ENCODE measurements around the gene MOB2.

Gene MOB2

GRCh38 chr11:1531449-1532013, 45.0 kb upstream of the MOB2 start:
- Histone ChIP-seq H3K36me3 (ENCODE audit: insufficient read depth, low read length) (no peaks in the 10 kb centered on the region), H3K9ac (ENCODE audit: low read depth, low read length, poor library complexity, severe bottlenecking) (no peak overlapping the region), H3K27me3 (ENCODE audit: insufficient read depth, low read length, poor library complexity, severe bottlenecking) (no peaks in the 10 kb centered on the region), H3K4me2 (ENCODE audit: low read depth, low read length, poor library complexity, severe bottlenecking) (no peak overlapping the region), H3F3A (ENCODE audit: low read depth) (no peaks in the 10 kb centered on the region), H2AFZ (ENCODE audit: low read length) (no peak overlapping the region), H3K4me1 (ENCODE audit: insufficient read depth, low read length, poor library complexity, severe bottlenecking) (peaks cover 12% of the 10 kb centered on the region), H3K9me3 (ENCODE audit: insufficient read depth, low read depth, low read length) (no peaks in the 10 kb centered on the region), H3K79me2 (ENCODE audit: insufficient read depth, low read length) (peaks cover 90% of the 10 kb centered on the region), H4K20me1 (ENCODE audit: insufficient read depth, low read length, poor library complexity, severe bottlenecking) (peaks cover 14% of the 10 kb centered on the region), H3K9me2 (replicated peaks; ENCODE audit: low read depth, low read length) (no peaks in the 10 kb centered on the region), H3K4me3 (ENCODE audit: low read length, poor library complexity, severe bottlenecking) (no peak overlapping the region)
- TF ChIP-seq, protein P1, sequence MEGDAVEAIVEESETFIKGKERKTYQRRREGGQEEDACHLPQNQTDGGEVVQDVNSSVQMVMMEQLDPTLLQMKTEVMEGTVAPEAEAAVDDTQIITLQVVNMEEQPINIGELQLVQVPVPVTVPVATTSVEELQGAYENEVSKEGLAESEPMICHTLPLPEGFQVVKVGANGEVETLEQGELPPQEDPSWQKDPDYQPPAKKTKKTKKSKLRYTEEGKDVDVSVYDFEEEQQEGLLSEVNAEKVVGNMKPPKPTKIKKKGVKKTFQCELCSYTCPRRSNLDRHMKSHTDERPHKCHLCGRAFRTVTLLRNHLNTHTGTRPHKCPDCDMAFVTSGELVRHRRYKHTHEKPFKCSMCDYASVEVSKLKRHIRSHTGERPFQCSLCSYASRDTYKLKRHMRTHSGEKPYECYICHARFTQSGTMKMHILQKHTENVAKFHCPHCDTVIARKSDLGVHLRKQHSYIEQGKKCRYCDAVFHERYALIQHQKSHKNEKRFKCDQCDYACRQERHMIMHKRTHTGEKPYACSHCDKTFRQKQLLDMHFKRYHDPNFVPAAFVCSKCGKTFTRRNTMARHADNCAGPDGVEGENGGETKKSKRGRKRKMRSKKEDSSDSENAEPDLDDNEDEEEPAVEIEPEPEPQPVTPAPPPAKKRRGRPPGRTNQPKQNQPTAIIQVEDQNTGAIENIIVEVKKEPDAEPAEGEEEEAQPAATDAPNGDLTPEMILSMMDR (conservative IDR thresholded peaks at IDR 0.05; ENCODE audit: low read length), result no peak
- TF ChIP-seq EZH2phosphoT487 (IDR thresholded peaks at IDR 0.05; ENCODE audit: borderline replicate concordance), result no peak

DNA sequence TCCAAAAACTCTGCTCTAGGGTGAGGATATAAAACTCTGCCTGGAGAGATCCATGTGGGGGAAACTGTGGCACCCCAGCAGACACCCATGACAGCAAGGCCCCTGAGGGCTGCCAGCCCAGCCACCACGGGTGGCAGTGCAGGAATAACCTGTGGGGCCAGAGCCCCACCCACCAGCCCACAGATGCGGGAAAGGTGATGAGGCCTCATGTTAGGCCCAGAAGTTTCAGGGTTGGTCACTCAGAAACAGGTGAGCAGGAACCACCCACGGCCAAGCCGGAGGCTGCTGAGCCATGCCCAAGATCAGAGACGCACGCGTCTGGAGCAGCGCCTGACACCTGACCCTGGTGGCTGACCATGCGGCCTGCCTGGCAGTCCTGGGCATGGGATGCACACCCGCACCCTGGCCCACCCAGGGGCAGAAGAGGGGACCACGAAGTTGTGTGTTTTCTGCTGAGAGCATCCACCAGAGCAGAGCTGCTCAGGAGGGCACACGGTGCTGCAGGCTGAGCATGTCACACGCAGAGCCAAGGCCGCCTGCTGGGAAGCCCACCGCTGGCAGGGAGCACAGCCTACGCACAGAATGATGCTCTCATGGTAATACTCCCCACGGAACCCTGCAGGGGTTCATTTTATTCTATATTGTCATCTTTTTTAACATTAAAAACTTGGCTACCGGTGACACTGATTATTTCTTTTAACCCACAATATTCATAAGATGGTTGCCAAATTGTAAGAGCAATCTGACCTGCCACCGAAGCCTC, 44.3 kb upstream of the MOB2 start:
- H3K4me1 ChIP-seq (ENCODE audit: insufficient read depth, low read length, poor library complexity, severe bottlenecking), result peaks cover 5% of the 10 kb centered on the region
- no peak overlapping the region for H3K4me3 ChIP-seq (ENCODE audit: low read length, poor library complexity, severe bottlenecking)
- H3K79me2 ChIP-seq (ENCODE audit: insufficient read depth, low read length), result peaks cover 86% of the 10 kb centered on the region
- H3K27me3 ChIP-seq (ENCODE audit: insufficient read depth, low read length, poor library complexity, severe bottlenecking), result no peaks in the 10 kb centered on the region
- peaks cover 10% of the 10 kb centered on the region for H4K20me1 ChIP-seq (ENCODE audit: insufficient read depth, low read length, poor library complexity, severe bottlenecking)
- H3K9ac ChIP-seq (ENCODE audit: low read depth, low read length, poor library complexity, severe bottlenecking), result no peak overlapping the region
- H3F3A ChIP-seq (ENCODE audit: low read depth), result no peaks in the 10 kb centered on the region
- no peaks in the 10 kb centered on the region for H3K36me3 ChIP-seq (ENCODE audit: insufficient read depth, low read length)
- no peaks in the 10 kb centered on the region for H3K9me2 ChIP-seq (replicated peaks; ENCODE audit: low read depth, low read length)
- H3K9me3 ChIP-seq (ENCODE audit: insufficient read depth, low read depth, low read length), result no peaks in the 10 kb centered on the region
- H2AFZ ChIP-seq (ENCODE audit: low read length), result no peak overlapping the region
- TF ChIP-seq, protein P1 (conservative IDR thresholded peaks at IDR 0.05; ENCODE audit: low read length), result no peak
- no peak for TF ChIP-seq EZH2phosphoT487 (IDR thresholded peaks at IDR 0.05; ENCODE audit: borderline replicate concordance)
- H3K4me2 ChIP-seq (ENCODE audit: low read depth, low read length, poor library complexity, severe bottlenecking), result no peak overlapping the region

GRCh38 chr11:1529774-1530173, 43.2 kb upstream of the MOB2 start:
- TF ChIP-seq, protein P1 (conservative IDR thresholded peaks at IDR 0.05; ENCODE audit: low read length), result no peak
- no peak for TF ChIP-seq EZH2phosphoT487 (IDR thresholded peaks at IDR 0.05; ENCODE audit: borderline replicate concordance)
- no peak overlapping the region for H3K4me2 ChIP-seq (ENCODE audit: low read depth, low read length, poor library complexity, severe bottlenecking)
- no peaks in the 10 kb centered on the region for H3K27me3 ChIP-seq (ENCODE audit: insufficient read depth, low read length, poor library complexity, severe bottlenecking)
- peaks cover 4% of the 10 kb centered on the region for H4K20me1 ChIP-seq (ENCODE audit: insufficient read depth, low read length, poor library complexity, severe bottlenecking)
- H3K4me1 ChIP-seq (ENCODE audit: insufficient read depth, low read length, poor library complexity, severe bottlenecking), result no peaks in the 10 kb centered on the region
- H3F3A ChIP-seq (ENCODE audit: low read depth), result no peaks in the 10 kb centered on the region
- no peak overlapping the region for H2AFZ ChIP-seq (ENCODE audit: low read length)
- no peak overlapping the region for H3K9ac ChIP-seq (ENCODE audit: low read depth, low read length, poor library complexity, severe bottlenecking)
- no peaks in the 10 kb centered on the region for H3K9me3 ChIP-seq (ENCODE audit: insufficient read depth, low read depth, low read length)
- H3K4me3 ChIP-seq (ENCODE audit: low read length, poor library complexity, severe bottlenecking), result no peak overlapping the region
- peaks cover 85% of the 10 kb centered on the region; the same call in 1 of the 2 replicates for H3K79me2 ChIP-seq (ENCODE audit: insufficient read depth, low read length)
- H3K9me2 ChIP-seq (replicated peaks; ENCODE audit: low read depth, low read length), result no peaks in the 10 kb centered on the region
- H3K36me3 ChIP-seq (ENCODE audit: insufficient read depth, low read length), result no peaks in the 10 kb centered on the region
